ENCODE data around the gene PSEN1. TPM values are rescaled to one million over a fixed set of nuclear protein-coding genes. Genes with fewer than 3 reads are reported as not detected.
A peak's percentile ranks its signal among the peaks of the same experiment; 100 is the strongest.

PSEN1 gene
- polyA plus RNA-seq, 4 donors, result 24.4 to 138 (median 35.4) TPM

GRCh38 chr14:73143003-73143402, 6.7 kb downstream of the PSEN1 start:
- Histone ChIP-seq H3K27me3 (ENCODE audit: control insufficient read depth in 3 of 3, insufficient read depth in 3 of 3, low read length in 3 of 3) (no peaks in the 10 kb centered on the region), H3K4me3 (ENCODE audit: low read depth in 1 of 3, low read length in 3 of 3) (no peak overlapping the region), H3K9me3 (ENCODE audit: control insufficient read depth in 2 of 2, insufficient read depth in 1 of 2, low read depth in 1 of 2, low read length in 1 of 2) (no peaks in the 10 kb centered on the region), H3K4me1 (ENCODE audit: control insufficient read depth in 3 of 3, insufficient read depth in 2 of 3, low read depth in 1 of 3, low read length in 2 of 3) (peaks cover 0 to 8% (median 0%) of the 10 kb centered on the region in 3 donors), H3K27ac (ENCODE audit: low read depth in 1 of 3, low read length in 2 of 3) (peak overlapping the region in 2 of 3 donors; percentile 8 to 22), H3K36me3 (ENCODE audit: control insufficient read depth in 3 of 3, insufficient read depth in 2 of 3, low read depth in 1 of 3, low read length in 3 of 3) (peaks cover 2 to 25% (median 2%) of the 10 kb centered on the region in 3 donors)
- no peak for FAIRE-seq
- WGBS, 3 donors, result 81 to 88% (median 84%) methylated on average over 5 of the region's 5 CpGs
- DNase-seq, result no peak

- Histone ChIP-seq H3K27ac (ENCODE audit: low read depth in 1 of 3, low read length in 2 of 3) (no peak overlapping the region), H3K4me1 (ENCODE audit: control insufficient read depth in 3 of 3, insufficient read depth in 2 of 3, low read depth in 1 of 3, low read length in 2 of 3) (peaks cover 0 to 8% (median 0%) of the 10 kb centered on the region in 3 donors), H3K9me3 (ENCODE audit: control insufficient read depth in 2 of 2, insufficient read depth in 1 of 2, low read depth in 1 of 2, low read length in 1 of 2) (no peaks in the 10 kb centered on the region), H3K36me3 (ENCODE audit: control insufficient read depth in 3 of 3, insufficient read depth in 2 of 3, low read depth in 1 of 3, low read length in 3 of 3) (peaks cover 2 to 27% (median 4%) of the 10 kb centered on the region in 3 donors), H3K4me3 (ENCODE audit: low read depth in 1 of 3, low read length in 3 of 3) (no peak overlapping the region), H3K27me3 (ENCODE audit: control insufficient read depth in 3 of 3, insufficient read depth in 3 of 3, low read length in 3 of 3) (no peaks in the 10 kb centered on the region)
- 85 to 96% (median 87%) methylated on average over 3 of the region's 3 CpGs for WGBS, 3 donors
- DNase-seq, result no peak
- no peak for FAIRE-seq
Measured at GRCh38 chr14:73143617-73144016, 7.3 kb downstream of the PSEN1 start.

GRCh38 chr14:73145371-73145770, 9.1 kb downstream of the PSEN1 start:
- Histone ChIP-seq H3K9me3 (ENCODE audit: control insufficient read depth in 2 of 2, insufficient read depth in 1 of 2, low read depth in 1 of 2, low read length in 1 of 2) (no peaks in the 10 kb centered on the region), H3K27ac (ENCODE audit: low read depth in 1 of 3, low read length in 2 of 3) (no peak overlapping the region), H3K27me3 (ENCODE audit: control insufficient read depth in 3 of 3, insufficient read depth in 3 of 3, low read length in 3 of 3) (no peaks in the 10 kb centered on the region), H3K4me3 (ENCODE audit: low read depth in 1 of 3, low read length in 3 of 3) (no peak overlapping the region), H3K36me3 (ENCODE audit: control insufficient read depth in 3 of 3, insufficient read depth in 2 of 3, low read depth in 1 of 3, low read length in 3 of 3) (peaks cover 2 to 28% (median 11%) of the 10 kb centered on the region in 3 donors), H3K4me1 (ENCODE audit: control insufficient read depth in 3 of 3, insufficient read depth in 2 of 3, low read depth in 1 of 3, low read length in 2 of 3) (peaks cover 0 to 8% (median 0%) of the 10 kb centered on the region in 3 donors)
- FAIRE-seq (no peak), DNase-seq (no peak)
- WGBS, 3 donors, result 94 to 97% (median 95%) methylated on average over 3 of the region's 3 CpGs

- Histone ChIP-seq H3K9me3 (ENCODE audit: control insufficient read depth in 2 of 2, insufficient read depth in 1 of 2, low read depth in 1 of 2, low read length in 1 of 2) (no peaks in the 10 kb centered on the region), H3K4me1 (ENCODE audit: control insufficient read depth in 3 of 3, insufficient read depth in 2 of 3, low read depth in 1 of 3, low read length in 2 of 3) (peaks cover 0 to 1% (median 0%) of the 10 kb centered on the region in 3 donors), H3K36me3 (ENCODE audit: control insufficient read depth in 3 of 3, insufficient read depth in 2 of 3, low read depth in 1 of 3, low read length in 3 of 3) (peaks cover 2 to 31% (median 12%) of the 10 kb centered on the region in 3 donors), H3K27me3 (ENCODE audit: control insufficient read depth in 3 of 3, insufficient read depth in 3 of 3, low read length in 3 of 3) (no peaks in the 10 kb centered on the region), H3K4me3 (ENCODE audit: low read depth in 1 of 3, low read length in 3 of 3) (no peak overlapping the region), H3K27ac (ENCODE audit: low read depth in 1 of 3, low read length in 2 of 3) (no peak overlapping the region)
- 87 to 91% (median 87%) methylated on average over 3 of the region's 3 CpGs for WGBS, 3 donors
- FAIRE-seq, result no peak
- no peak for DNase-seq
Measured at GRCh38 chr14:73146111-73146510, 9.8 kb downstream of the PSEN1 start.

GRCh38 chr14:73149753-73150152, 13.4 kb downstream of the PSEN1 start:
- Histone ChIP-seq H3K9me3 (ENCODE audit: control insufficient read depth in 2 of 2, insufficient read depth in 1 of 2, low read depth in 1 of 2, low read length in 1 of 2) (no peaks in the 10 kb centered on the region), H3K27me3 (ENCODE audit: control insufficient read depth in 3 of 3, insufficient read depth in 3 of 3, low read length in 3 of 3) (no peaks in the 10 kb centered on the region), H3K36me3 (ENCODE audit: control insufficient read depth in 3 of 3, insufficient read depth in 2 of 3, low read depth in 1 of 3, low read length in 3 of 3) (peaks cover 6 to 45% (median 17%) of the 10 kb centered on the region in 3 donors), H3K4me3 (ENCODE audit: low read depth in 1 of 3, low read length in 3 of 3) (no peak overlapping the region), H3K27ac (ENCODE audit: low read depth in 1 of 3, low read length in 2 of 3) (no peak overlapping the region), H3K4me1 (ENCODE audit: control insufficient read depth in 3 of 3, insufficient read depth in 2 of 3, low read depth in 1 of 3, low read length in 2 of 3) (peaks cover 0 to 2% (median 0%) of the 10 kb centered on the region in 3 donors)
- 62 to 85% (median 73%) methylated on average over 2 of the region's 2 CpGs for WGBS, 3 donors
- no peak for FAIRE-seq
- DNase-seq, result no peak

- Histone ChIP-seq H3K27me3 (ENCODE audit: control insufficient read depth in 3 of 3, insufficient read depth in 3 of 3, low read length in 3 of 3) (no peaks in the 10 kb centered on the region), H3K9me3 (ENCODE audit: control insufficient read depth in 2 of 2, insufficient read depth in 1 of 2, low read depth in 1 of 2, low read length in 1 of 2) (no peaks in the 10 kb centered on the region), H3K27ac (ENCODE audit: low read depth in 1 of 3, low read length in 2 of 3) (no peak overlapping the region), H3K36me3 (ENCODE audit: control insufficient read depth in 3 of 3, insufficient read depth in 2 of 3, low read depth in 1 of 3, low read length in 3 of 3) (peaks cover 7 to 45% (median 13%) of the 10 kb centered on the region in 3 donors), H3K4me3 (ENCODE audit: low read depth in 1 of 3, low read length in 3 of 3) (no peak overlapping the region), H3K4me1 (ENCODE audit: control insufficient read depth in 3 of 3, insufficient read depth in 2 of 3, low read depth in 1 of 3, low read length in 2 of 3) (peaks cover 0 to 2% (median 0%) of the 10 kb centered on the region in 3 donors)
- FAIRE-seq (no peak), DNase-seq (no peak)
Measured at GRCh38 chr14:73153272-73153671, 17.0 kb downstream of the PSEN1 start.

- 91 to 97% (median 97%) methylated on average over 11 of the region's 11 CpGs for WGBS, 3 donors
- H3K36me3 ChIP-seq (ENCODE audit: control insufficient read depth in 3 of 3, insufficient read depth in 2 of 3, low read depth in 1 of 3, low read length in 3 of 3), result peaks cover 0 to 48% (median 19%) of the 10 kb centered on the region in 3 donors
- FAIRE-seq, result no peak
Measured at GRCh38 chr14:73162251-73162650, 25.9 kb downstream of the PSEN1 start.

GRCh38 chr14:73166399-73166798, 30.1 kb downstream of the PSEN1 start:
- Histone ChIP-seq H3K27ac (ENCODE audit: low read depth in 1 of 3, low read length in 2 of 3) (no peak overlapping the region), H3K36me3 (ENCODE audit: control insufficient read depth in 3 of 3, insufficient read depth in 2 of 3, low read depth in 1 of 3, low read length in 3 of 3) (peaks cover 12 to 50% (median 31%) of the 10 kb centered on the region in 3 donors), H3K4me1 (ENCODE audit: control insufficient read depth in 3 of 3, insufficient read depth in 2 of 3, low read depth in 1 of 3, low read length in 2 of 3) (no peaks in the 10 kb centered on the region), H3K4me3 (ENCODE audit: low read depth in 1 of 3, low read length in 3 of 3) (no peak overlapping the region), H3K9me3 (ENCODE audit: control insufficient read depth in 2 of 2, insufficient read depth in 1 of 2, low read depth in 1 of 2, low read length in 1 of 2) (no peaks in the 10 kb centered on the region), H3K27me3 (ENCODE audit: control insufficient read depth in 3 of 3, insufficient read depth in 3 of 3, low read length in 3 of 3) (no peaks in the 10 kb centered on the region)
- DNase-seq, result no peak
- 88 to 94% (median 89%) methylated on average over 1 of the region's 1 CpG for WGBS, 3 donors
- FAIRE-seq, result no peak

More at GRCh38 chr14:73162251-73162650, 25.9 kb downstream of the PSEN1 start:
- no peaks in the 10 kb centered on the region for H3K27me3 ChIP-seq (ENCODE audit: control insufficient read depth in 3 of 3, insufficient read depth in 3 of 3, low read length in 3 of 3)
- no peaks in the 10 kb centered on the region for H3K4me1 ChIP-seq (ENCODE audit: control insufficient read depth in 3 of 3, insufficient read depth in 2 of 3, low read depth in 1 of 3, low read length in 2 of 3)
- H3K27ac ChIP-seq (ENCODE audit: low read depth in 1 of 3, low read length in 2 of 3), result no peak overlapping the region
- H3K9me3 ChIP-seq (ENCODE audit: control insufficient read depth in 2 of 2, insufficient read depth in 1 of 2, low read depth in 1 of 2, low read length in 1 of 2), result no peaks in the 10 kb centered on the region
- no peak for DNase-seq
- no peak overlapping the region for H3K4me3 ChIP-seq (ENCODE audit: low read depth in 1 of 3, low read length in 3 of 3)

- FAIRE-seq (no peak), DNase-seq (peak in 1 of 2 donors; percentile 32)
- Histone ChIP-seq H3K27ac (ENCODE audit: low read depth in 1 of 3, low read length in 2 of 3) (no peak overlapping the region), H3K4me1 (ENCODE audit: control insufficient read depth in 3 of 3, insufficient read depth in 2 of 3, low read depth in 1 of 3, low read length in 2 of 3) (no peaks in the 10 kb centered on the region), H3K27me3 (ENCODE audit: control insufficient read depth in 3 of 3, insufficient read depth in 3 of 3, low read length in 3 of 3) (no peaks in the 10 kb centered on the region), H3K9me3 (ENCODE audit: control insufficient read depth in 2 of 2, insufficient read depth in 1 of 2, low read depth in 1 of 2, low read length in 1 of 2) (no peaks in the 10 kb centered on the region), H3K36me3 (ENCODE audit: control insufficient read depth in 3 of 3, insufficient read depth in 2 of 3, low read depth in 1 of 3, low read length in 3 of 3) (peaks cover 15 to 44% (median 28%) of the 10 kb centered on the region in 3 donors), H3K4me3 (ENCODE audit: low read depth in 1 of 3, low read length in 3 of 3) (no peak overlapping the region)
- 25 to 71% (median 53%) methylated on average over 4 of the region's 4 CpGs for WGBS, 3 donors
Measured at GRCh38 chr14:73167727-73168126, 31.4 kb downstream of the PSEN1 start.
